ENCODE data around the gene ELF1.
"Not testable (repeated sequence)": the region's sequence is repeated elsewhere in the genome, so short reads cannot be mapped to it uniquely, and the experiment has no call there.

ELF1 gene

DNA sequence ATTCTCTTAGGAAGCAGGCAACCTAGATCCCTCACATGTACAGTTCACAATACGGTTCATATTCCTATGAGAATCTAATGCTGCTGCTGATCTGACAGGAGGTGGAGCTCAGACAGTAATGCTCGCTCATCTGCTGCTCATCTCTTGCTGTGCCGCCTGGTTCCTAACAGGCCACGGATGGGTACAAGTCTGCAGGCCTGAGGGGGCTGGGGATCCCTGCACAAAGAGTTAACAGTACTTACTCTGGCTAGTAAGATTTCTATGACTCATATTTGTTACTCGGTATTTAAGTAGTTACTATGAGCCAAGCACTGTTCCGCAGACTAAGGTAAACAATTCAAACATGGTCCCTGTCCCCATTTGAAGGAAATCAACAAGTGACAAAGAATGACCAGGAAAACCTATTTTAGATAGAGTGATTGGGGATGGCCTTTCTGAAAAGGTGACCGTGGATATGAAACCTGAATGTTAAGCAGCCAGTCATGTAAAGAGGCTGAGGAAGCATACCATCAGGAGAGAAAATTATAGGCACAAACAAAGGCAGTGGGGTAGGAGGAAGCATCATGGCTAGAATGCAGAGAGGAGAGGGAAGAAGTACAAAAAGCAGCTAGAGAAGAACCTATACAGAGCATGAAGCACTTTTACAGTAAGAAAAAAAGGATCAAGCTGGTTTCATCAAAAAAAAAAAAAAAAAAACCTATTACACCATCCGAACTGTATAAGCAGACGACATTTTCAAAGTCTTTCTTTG lies 21.6 kb upstream of the ELF1 start:
- no peak for DNase-seq

DNA sequence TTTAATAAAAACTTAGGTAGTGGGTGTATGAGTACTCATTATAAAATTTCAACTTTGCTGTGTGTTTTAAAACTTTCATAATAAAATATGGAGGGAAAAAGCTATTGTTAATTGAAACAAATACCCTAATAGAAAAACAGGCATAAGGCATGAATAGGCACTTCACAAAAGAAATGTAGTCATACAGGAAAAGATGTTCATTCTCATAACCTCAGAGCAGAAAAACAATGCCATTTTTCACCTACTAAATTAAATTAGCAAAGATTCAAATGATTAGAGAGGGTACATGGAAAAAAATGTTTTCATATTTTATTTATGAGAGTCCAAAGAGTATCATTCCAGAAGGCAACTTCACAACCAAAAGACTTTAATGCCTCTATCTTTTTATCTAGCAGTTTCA lies 20.6 kb upstream of the ELF1 start:
- no peak for DNase-seq

DNA sequence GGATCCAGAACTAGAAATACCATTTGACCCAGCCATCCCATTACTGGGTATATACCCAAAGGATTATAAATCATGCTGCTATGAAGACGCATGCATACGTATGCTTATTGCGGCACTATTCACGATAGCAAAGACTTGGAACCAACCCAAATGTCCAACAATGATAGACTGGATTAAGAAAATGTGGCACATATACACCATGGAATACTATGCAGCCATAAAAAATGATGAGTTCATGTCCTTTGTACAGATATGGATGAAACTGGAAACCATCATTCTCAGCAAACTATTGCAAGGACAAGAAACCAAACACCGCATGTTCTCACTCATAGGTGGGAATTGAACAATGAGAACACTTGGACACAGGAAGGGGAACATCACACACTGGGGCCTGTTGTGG lies 17.4 kb upstream of the ELF1 start:
- not testable (repeated sequence) for DNase-seq

DNA sequence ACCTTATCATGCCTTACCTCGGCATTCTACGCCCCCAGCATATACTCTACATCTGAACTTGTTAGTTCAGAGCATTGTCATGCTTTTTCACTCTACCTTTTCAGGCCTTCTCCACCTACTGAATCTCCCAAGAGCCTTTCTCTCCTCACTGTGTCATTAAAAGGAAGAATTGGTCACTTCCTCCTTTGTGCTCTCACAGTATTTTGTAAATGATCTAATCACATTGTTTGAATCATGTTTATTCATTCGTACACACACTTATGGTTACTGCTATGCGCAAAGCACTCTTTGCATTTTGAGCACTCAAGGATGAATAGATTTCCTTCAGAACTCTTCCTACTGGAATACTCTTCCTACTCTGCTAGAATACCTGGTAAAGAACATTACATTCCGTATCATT lies 15.8 kb upstream of the ELF1 start:
- DNase-seq, result no peak

DNA sequence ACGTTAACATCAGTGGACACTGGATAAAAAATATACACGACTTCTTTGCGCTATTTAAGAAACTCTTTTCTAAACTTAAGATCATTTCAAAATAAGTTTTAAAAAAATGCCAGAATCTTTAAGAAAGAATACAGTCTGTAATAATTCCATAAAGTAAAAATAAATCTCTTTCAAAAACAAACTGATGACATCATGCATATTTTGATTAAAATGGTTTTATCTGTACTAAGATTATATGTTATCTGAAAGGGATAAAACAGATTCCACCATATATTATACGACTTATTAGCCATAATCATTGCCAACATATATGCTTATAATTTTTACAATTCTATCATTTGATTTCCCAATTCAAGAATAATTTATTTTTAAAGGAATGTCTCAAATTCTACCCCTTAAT lies 15.3 kb upstream of the ELF1 start:
- no peak for DNase-seq

DNA sequence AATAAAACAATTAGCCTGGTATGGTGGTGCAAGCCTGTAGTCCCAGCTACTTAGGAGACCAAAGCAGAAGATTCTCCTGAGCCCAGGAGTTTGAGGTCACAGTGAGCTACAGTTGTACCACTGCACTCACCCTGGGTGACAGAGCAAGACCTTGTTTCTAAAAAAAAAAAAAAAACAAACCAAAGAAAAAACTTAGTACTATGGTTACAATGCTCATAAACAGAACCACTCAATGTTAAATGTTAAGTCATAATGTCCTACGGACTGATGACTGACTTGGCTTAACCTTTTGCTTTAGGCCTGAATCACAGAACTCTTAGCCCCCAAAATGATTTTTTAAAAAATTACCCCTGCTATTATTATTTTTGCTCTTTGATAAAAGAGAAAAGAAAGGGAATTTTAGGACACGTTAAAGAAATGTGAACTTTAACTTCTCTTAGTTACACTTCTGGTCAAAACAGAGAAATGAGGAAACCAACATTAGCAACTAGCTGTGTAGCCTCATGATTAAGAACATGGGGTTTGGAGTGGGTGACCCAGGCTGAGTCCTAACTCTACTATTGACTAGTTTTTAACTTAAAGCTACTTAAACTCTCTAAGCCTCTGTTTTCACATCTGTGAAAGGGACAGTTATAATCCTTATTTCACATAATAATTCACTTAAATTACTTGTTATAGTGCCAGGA lies 13.7 kb upstream of the ELF1 start:
- DNase-seq, result no peak

DNA sequence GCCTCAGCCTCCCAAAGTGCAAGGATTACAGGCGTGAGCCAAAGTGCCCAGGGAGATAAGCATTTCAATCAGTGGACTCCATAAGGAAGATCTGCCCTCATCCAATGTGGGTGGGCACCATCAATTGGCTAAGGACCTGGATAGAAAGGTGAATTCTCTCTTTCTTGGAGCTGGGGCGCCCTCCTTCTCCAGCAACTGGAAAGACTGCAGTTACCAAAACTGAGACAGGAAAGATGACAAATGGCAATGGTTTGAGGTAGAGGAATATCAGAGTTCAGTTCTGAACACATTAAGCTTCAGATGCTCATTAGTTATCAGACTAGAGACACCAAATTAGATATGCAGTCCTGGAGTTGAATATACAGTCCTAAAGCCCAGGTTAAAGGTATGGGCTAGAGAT lies 10.5 kb upstream of the ELF1 start:
- no peak for DNase-seq

DNA sequence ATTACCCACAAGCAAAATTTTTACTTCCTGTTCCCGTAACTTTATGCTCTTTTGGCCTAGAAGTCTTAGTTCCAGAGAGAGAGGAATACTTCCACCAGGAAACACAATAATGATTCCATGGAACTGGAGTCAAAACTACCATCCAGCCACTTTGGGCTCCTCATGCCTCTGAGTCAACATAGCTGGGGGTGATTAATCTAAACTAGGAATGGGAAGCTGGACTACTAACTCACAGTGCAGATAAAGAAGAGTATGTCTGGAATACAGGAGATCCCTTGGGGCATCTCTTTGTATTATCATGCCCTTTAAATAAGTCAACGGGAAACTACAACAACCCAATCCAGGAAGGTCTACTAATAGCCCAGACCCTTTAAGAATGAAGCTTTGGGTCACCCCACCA lies 8.9 kb upstream of the ELF1 start:
- no peak for DNase-seq

DNA sequence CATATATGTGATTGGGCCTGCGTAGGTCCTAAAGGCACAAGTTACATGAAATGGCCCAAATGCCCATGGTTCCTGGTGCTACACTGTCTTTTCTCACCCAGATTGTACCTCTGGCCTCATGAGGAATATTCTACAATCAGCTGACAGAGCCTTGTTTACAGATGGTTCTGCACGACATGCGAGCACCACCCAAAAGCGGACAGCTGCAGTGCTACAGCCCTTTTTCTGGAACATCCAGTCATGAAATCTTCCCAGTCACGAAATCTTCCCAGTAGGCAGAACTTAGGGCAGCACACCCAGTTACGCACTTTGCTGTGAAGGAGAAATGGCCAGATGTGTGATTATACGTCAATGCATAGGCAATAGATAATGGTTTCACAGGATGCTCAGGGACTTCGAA lies 7.7 kb upstream of the ELF1 start:
- DNase-seq, result no peak

DNA sequence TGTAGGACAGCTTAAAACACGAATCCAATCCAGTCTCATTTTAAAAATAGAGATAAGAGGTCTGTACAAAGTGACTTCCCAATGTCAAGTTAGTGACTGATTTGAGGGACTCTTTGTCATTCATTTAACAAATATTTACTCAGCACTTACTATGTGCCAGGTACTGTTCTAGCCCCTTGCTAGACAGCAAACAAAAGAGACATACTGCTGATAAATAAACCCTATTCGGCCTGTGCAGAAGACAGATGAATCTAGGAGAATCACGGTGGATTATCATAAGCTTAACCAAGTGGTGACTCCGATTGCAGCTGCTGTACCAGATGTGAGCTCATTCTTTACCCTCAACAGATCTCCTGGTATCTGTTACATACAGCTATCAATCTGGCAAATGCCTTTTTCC lies 6.4 kb upstream of the ELF1 start:
- DNase-seq, result no peak

DNA sequence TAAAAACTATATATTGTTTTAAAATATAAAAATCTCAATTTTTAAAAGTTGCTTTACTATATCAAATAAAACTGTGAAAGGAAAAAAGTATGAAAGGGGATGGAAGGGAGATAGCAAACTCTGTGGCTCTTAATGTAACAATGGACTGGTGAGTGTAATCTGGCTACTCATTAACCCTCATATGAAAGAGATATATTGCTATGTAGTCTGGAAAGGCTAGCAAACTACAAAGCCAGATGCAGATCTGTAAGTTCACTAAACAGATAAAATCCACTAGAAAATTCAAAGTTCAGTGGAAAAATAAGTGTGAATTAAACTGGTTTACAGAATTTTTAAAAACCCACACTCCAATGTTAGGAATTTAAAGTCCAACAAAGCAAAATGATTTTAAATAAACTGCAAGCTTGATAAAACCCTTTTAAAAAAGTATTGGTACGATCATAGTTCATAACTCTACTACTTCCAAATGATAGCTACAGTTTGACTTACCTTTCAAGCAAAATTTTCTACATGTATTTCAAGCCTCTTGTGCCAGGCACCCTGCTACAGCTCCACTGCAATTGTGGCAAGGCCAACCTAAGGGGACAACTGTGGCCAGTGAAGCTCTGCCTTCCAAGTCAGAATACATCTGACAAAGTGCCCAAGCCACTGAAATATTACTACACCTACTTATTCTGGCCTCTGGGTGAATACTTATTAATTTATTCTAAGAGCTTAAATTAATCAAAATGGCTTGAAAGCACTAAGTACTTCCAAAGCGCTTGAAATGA lies 647 bp upstream of the ELF1 start:
- DNase-seq, result no peak

DNA sequence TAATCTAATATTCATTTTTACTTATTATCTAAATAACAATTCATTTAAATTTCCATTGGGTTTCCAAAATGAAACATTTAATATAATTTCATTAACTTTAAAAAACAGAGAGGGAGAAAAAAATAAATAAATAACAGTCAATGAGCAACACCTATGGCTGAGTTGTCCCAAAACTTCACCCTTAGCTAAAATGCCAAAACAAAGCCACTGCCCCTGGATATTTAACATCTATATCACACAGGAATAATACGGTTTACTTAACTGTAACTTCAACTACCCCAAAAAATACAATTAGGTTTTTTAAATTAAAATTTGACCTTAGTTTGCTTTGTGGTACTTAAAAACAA lies 541 bp downstream of the ELF1 start:
- DNase-seq, result no peak

DNA sequence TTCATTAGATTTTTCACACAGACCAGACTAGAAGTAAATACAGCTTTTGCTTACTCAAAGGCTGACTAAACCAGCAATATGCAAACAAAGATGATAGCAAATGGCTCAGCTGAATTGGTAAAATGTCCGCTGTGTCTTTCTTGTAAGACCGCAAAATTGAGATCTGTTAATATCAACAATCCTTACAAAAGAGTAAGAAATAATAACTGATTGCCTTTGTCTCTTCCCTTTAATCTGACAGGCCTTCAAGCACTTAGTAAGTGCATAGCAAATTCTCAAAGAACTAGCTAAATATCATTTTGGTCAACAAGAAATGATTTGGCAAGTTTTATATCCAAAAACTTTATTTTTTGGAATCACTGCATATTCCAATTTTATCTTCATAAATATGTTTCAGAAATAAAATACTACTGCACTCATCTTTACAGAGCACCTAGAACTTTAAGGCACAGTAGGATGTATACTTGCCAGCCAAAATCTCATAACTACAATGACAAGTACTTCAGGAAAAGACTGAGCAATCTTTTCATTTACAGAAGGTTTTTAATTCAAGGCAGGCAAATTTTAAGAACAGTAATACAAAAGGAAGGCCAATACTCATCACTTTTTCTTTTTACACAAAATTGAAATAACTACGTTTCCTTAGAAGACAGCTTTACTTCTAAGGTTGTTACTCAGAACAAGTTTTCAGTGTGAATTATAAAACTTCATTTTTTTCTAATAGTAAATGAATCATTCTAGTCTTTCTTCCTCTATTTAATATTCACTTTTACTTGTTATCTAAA lies 1.1 kb downstream of the ELF1 start:
- DNase-seq, result no peak

DNA sequence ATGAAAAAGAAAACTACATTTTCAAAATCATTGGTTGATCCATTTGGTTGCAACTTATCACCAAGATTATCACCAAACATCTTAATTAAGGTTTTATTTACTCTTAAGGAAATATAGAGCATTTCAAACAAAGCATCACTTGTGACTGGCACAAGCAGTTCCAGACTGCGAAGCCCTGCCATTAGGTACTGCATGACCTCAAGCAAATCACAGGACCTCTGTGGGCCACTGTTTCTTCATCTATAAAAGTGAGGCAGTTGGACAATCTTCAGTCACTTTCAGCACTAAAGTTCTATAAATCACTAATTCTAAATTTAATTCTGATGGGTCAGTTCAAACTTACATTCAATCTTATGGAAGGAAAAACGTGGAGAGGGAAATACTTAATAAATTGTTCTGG lies 2.0 kb downstream of the ELF1 start:
- peak; percentile 71 for DNase-seq

DNA sequence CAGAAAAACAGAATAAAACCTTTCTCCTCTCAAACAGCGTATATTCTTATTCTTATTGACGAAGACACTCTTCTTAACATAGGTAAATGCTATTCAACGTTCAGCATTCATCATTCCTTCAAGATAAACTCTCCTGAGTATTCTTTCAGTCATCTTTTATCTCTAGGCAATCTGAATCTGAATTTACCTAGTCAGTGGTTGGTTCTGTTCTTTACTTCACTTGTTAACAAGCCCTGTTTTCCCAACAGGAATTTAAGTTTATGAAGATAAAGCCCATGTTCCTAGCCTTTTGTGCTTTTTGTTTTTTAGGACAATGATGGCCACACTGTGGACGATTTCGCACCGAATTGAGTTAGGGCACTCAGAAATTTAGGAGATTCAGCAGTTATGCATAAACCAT lies 3.2 kb downstream of the ELF1 start:
- no peak for DNase-seq

DNA sequence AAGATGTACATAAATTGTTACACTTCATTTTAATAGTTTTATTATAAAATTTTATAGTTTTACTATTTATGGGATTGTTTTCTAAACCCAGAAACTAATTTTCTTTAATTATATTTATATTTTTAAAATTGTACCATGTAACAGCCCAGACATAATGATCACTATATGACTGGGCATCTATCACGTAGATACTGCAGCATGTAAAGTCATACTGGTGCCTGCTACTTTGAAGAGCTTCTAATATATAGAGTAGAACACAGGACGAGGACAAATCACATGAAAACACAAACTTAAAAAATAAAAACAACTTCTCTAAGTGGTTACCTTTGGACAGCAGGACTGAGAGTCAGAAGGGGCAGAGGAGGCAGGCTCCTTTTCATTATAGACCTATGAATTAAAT lies 5.3 kb downstream of the ELF1 start:
- DNase-seq, result no peak

DNA sequence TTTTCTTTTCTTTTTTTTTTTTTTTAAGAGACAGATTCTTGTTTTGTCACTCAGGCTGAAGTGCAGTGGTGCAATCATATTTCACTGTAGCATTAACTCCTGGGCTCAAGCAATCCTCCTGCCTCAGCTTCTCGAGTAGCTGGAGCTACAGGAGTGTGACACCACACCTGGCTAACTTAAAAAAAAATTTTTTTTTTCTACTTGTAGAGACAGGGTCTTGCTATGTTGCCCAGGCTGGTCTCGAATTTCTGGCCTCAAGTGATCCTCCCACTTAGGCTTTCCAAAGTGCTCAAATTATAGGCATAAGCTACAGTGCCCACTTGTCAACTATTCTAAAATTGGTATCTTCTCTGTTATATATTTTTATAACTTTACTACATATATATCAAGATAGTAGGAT lies 6.6 kb downstream of the ELF1 start:
- DNase-seq, result no peak

DNA sequence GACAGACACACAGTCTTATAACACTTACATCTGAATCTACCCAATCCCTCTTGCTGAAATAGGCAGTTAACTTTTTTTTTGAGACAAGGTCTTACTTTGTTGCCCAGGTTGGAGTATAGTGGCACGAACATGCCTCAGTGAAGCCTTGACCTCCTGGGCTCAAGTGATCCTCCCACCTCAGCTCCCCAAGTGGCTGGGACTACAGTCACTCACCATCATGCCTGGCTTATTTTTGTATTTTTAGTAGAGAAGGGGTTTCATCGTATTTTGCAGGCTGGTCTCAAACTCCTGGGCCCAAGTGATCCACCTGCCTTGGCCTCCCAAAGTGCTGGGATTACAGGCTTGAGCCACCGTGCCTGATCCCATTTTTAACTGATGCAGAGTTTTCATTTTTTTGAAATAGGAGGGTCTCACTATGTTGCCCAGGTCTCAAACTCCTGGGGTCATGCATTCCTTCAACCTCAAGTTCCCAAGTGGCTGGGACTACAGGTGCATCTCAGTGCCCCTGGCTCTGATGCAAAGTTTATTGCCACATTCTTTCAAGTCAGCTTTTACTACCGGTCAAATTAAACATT lies 7.6 kb downstream of the ELF1 start:
- no peak for DNase-seq

DNA sequence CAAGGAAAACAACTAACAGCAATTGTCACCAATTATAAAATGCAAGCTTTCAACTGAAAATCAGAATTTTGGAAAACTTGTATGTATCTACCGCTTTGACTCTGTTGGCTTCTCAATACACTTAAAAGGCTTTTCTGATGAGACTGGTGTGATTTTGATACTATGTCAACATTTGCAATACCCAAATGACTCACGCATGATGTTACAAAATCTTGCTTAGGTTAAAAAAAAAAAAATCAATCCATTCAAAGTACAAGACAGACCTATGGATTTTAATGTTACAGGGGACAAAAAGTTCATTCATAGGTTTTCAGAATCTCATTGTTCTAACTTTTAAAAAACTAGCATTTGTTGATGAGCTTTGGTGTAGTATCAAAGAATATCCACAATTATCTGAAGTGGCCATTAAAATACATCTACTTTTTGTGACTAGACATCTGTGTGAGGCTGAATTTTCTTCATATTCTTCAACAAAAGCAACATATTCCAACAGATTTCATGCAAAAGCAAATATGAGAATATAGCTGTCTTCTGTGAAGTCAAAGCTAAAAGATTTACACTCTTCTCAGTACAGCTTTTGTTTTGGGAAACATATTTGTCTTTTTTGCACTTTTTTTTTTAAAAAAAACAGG lies 10.7 kb downstream of the ELF1 start:
- DNase-seq, result no peak

DNA sequence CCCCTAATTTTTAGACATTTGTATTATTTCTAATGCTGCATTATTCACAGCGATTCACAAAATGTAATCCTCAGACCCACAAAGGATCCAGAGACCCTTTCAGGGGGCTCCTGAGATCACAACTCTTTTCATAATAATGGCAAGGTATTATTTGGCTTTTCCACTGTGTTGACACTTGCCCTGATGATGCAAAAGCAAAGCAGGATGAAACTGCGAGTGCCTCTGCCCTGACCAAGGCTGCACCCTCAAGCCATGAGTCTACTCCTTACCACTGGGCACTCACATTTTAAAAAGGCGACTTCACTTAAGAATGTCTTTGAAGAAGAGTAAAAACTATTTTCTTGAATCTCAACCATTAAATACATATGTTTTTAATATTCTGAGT lies 11.4 kb downstream of the ELF1 start:
- DNase-seq, result no peak

DNA sequence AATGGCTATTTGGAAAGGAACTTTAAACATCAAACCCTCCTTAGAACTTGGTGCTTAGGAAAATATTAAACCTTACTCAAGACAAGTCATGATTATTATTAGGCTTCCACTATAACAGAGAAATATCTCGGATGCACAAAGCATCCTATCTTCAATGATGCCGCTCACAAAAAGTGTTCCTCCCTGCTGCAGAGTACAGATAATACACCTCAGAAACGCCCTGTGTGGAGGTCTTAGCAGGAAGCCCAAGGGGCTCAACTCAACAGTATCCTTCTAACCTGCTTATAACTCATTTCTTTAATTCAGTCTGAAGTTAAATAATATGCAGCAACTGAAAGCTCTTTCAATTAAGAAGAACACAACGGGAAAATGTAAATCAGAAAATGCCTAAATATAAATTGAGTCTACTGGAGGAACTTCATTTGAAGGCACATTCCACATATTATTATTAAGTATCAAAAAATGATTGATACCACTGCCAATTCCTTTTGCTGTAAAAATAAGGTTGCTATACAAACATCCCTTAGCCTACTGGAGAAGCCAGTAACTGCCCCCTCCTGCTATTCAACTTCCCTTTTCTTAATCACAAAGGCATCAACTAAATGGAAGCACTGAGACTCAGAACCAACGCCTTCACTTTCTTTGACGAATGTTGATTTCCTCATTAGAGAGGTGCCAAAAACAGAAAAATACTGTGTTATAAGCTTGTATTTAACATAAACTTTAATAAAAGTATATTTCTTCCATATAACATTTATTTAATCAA lies 12.0 kb downstream of the ELF1 start:
- no peak for DNase-seq

DNA sequence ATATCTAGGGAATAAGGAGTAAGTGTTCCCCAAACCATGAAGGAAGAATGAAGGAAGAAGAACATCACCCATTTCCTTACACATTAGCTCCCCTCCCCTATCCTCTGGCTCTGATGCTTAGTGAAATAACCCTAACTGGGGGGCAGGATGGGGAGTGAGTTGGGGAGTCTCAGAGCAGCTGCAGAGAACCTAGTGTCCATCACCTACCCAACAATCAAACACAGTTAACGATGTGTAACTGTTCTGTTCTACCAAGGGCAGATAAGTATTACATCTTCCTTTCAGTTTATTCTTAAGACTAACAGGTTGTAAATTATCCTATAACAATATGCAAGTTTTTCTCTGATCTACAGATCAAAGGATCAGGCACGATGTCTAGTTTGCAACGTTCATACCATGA lies 12.8 kb downstream of the ELF1 start:
- DNase-seq, result no peak
